GM12878 (cell line): ENCODE measurements around the gene RARRES2. TPM values are rescaled to one million over a fixed set of nuclear protein-coding genes. Genes with fewer than 3 reads are reported as not detected.
A peak's percentile ranks its signal among the peaks of the same experiment; 100 is the strongest.

ENCODE experiments used
- ATAC-seq: fragments of 200-7000 bp; cut with Tn5 transposase; 3 replicates; pipeline ENCODE4 v1.9.1; 2020; ENCODE audit warnings: mild to moderate bottlenecking, moderate library complexity
- BruUV-seq: library from RNA; stranded (reverse); fragments of 400-500 nt; replicated peaks from 2 replicates; lab custom pipeline; 2021; lab: Mats Ljungman, UMichigan
- CTCF ChIA-PET: fragments of 300-600 bp; sonication (Branson Sonifier 250); formaldehyde crosslinking; extraction: SDS; loops from one replicate; lab custom pipeline; 2021; ENCODE audit warnings: inconsistent platforms; lab: Yijun Ruan, JAX
- POLR2A ChIA-PET: fragments of 350-600 bp; formaldehyde crosslinking; extraction: SDS; loops from one replicate; lab custom pipeline; 2021; ENCODE audit warnings: inconsistent platforms; lab: Charles Lee
- RAD21 ChIA-PET: fragments of 300-600 bp; sonication (Branson Sonifier 250); formaldehyde crosslinking; loops from one replicate; lab custom pipeline; 2023; ENCODE audit warnings: antibody characterized with exemption; ENCODE audit not compliant: unreplicated experiment; lab: Charles Lee
- SMC1A ChIA-PET: fragments of 300-600 bp; sonication (Branson Sonifier 250); formaldehyde crosslinking; loops from one replicate; lab custom pipeline; 2023; ENCODE audit not compliant: unreplicated experiment, uncharacterized antibody; lab: Charles Lee
- DNase-seq: peaks from one replicate; pipeline ENCODE4 v3.0.0-alpha.2; 2011; ENCODE audit warnings: low read depth, low spot score
- FAIRE-seq: peaks from 3 replicates; lab custom pipeline; 2011; peaks lifted over from hg19 to GRCh38; lab: Jason Lieb, UNC
- H2AFZ ChIP-seq: 2 replicates; pipeline ENCODE4 v1.6.0; 2011; ENCODE audit warnings: low read depth, low read length, control low read depth; ENCODE audit not compliant: control insufficient read depth
- H3K27ac ChIP-seq: 2 replicates; pipeline ENCODE4 v1.5.1; 2011; ENCODE audit warnings: control low read depth; ENCODE audit not compliant: control insufficient read depth, insufficient read depth
- H3K27me3 ChIP-seq, 2 experiments: replicated peaks in 1 of 2; 2 replicates each; pipeline versions ENCODE4 v1.6.0 to v1.6.1; 2011; ENCODE audit warnings: low read length in 1 of 2; ENCODE audit not compliant: control insufficient read depth in 2 of 2, insufficient read depth in 2 of 2
- H3K36me3 ChIP-seq, 2 experiments: 2 replicates each; pipeline ENCODE4 v1.5.1; 2011; ENCODE audit warnings: low read length in 1 of 2; ENCODE audit not compliant: control insufficient read depth in 2 of 2, insufficient read depth in 2 of 2
- H3K4me1 ChIP-seq: 2 replicates; pipeline ENCODE4 v1.6.1; 2011; ENCODE audit warnings: mild to moderate bottlenecking, low read length, moderate library complexity, mixed read lengths; ENCODE audit not compliant: control insufficient read depth, insufficient read depth
- H3K4me2 ChIP-seq: 2 replicates; pipeline ENCODE4 v1.6.0; 2011; ENCODE audit warnings: control low read depth; ENCODE audit not compliant: control insufficient read depth, insufficient read depth
- H3K4me3 ChIP-seq: fragments of 200-600 bp; sonication (generic); 2 replicates; pipeline ENCODE4 v1.5.1; 2016
- H3K79me2 ChIP-seq: 2 replicates; pipeline ENCODE4 v1.6.0; 2011; ENCODE audit warnings: low read length; ENCODE audit not compliant: control insufficient read depth, insufficient read depth
- H3K9ac ChIP-seq: 2 replicates; pipeline ENCODE4 v1.8.0; 2011; ENCODE audit warnings: low read length, control low read depth, mixed read lengths; ENCODE audit not compliant: control insufficient read depth, insufficient read depth
- H3K9me3 ChIP-seq: replicated peaks from 3 replicates; pipeline ENCODE4 v1.5.1; 2011; ENCODE audit warnings: mild to moderate bottlenecking, low read length; ENCODE audit not compliant: control insufficient read depth, insufficient read depth
- H4K20me1 ChIP-seq: 2 replicates; pipeline ENCODE4 v1.6.0; 2011; ENCODE audit not compliant: control insufficient read depth, insufficient read depth
- CBFB ChIP-seq: IDR thresholded peaks from 2 replicates; pipeline ENCODE4 v1.6.1; 2016; ENCODE audit warnings: antibody characterized with exemption, low read depth
- EZH2 ChIP-seq: IDR thresholded peaks from 2 replicates; pipeline ENCODE4 v1.6.1; 2012; ENCODE audit warnings: low read depth, mild to moderate bottlenecking, control low read depth, inconsistent platforms, low read length, borderline replicate concordance; ENCODE audit not compliant: control insufficient read depth
- MXI1 ChIP-seq: fragments of 150-350 bp; IDR thresholded peaks from 2 replicates; pipeline ENCODE4 v1.6.1; 2011; ENCODE audit warnings: low read depth, mild to moderate bottlenecking, inconsistent platforms, low read length, improper control_type of control experiment
- POLR2AphosphoS2 ChIP-seq: IDR thresholded peaks from 2 replicates; pipeline ENCODE4 v1.6.1; 2011; ENCODE audit warnings: low read depth, mild to moderate bottlenecking, low read length, improper control_type of control experiment, moderate library complexity
- RAD21 ChIP-seq: IDR thresholded peaks from 2 replicates; pipeline ENCODE4 v1.6.1; 2011; ENCODE audit warnings: mild to moderate bottlenecking, low read depth, low read length, moderate library complexity; ENCODE audit not compliant: insufficient read depth
- RELA ChIP-seq: fragments of 450-650 bp; IDR thresholded peaks from 2 replicates; pipeline ENCODE4 v1.8.0; 2014; ENCODE audit warnings: borderline replicate concordance; ENCODE audit not compliant: partially characterized antibody
- SIN3A ChIP-seq: IDR thresholded peaks from 2 replicates; pipeline ENCODE4 v1.6.1; 2012; ENCODE audit warnings: low read depth, low read length, improper control_type of control experiment
- ZSCAN29 ChIP-seq: fragments of 450-650 bp; IDR thresholded peaks from 2 replicates; pipeline ENCODE4 v1.6.1; 2017; ENCODE audit warnings: mild to moderate bottlenecking, moderate library complexity
- WGBS: methylation state at CpG from one replicate; pipeline ENCODE4 v1.1.6; 2016; ENCODE audit warnings: low lambda C conversion rate; ENCODE audit not compliant: insufficient replicate concordance, insufficient coverage; ENCODE audit errors: missing lambda C conversion rate; 5-methylcytosine and 5-hydroxymethylcytosine counted together
- in situ Hi-C: fragments of 300-500 bp; cut with MboI; formaldehyde crosslinking; loops from 9 replicates; pipeline ENCODE4 v1.14.3; 2018; ENCODE audit warnings: mixed read lengths
- intact Hi-C: fragments of 100-400 bp; cut with micrococcal nuclease; formaldehyde crosslinking; loops from one replicate; pipeline ENCODE4 v1.14.2; 2022; ENCODE audit not compliant: unreplicated experiment
- polyA plus RNA-seq, 11 experiments: library from polyadenylated mRNA; depleted of rRNA in 4 of 11; unstranded in 6 of 11; stranded (reverse) in 5 of 11; fragments of >200 nt; fragmentation: Nextera tagmentation in 4 of 11; fragmentation: Illumina TruSeq in 1 of 11; extraction: Ambion mirVana in 4 of 11; extraction: Trizol in 1 of 11; gene quantifications; 1 replicate in 1 of 11; 2 replicates in 10 of 11; pipeline versions ENCODE4 v1.2.1 to v1.2.3, GENCODE V29; 2011 to 2016; ENCODE audit warnings: inconsistent platforms in 2 of 11, missing spikeins in 2 of 11, low read depth in 1 of 11
- total RNA-seq, 4 experiments: library from RNA; depleted of rRNA in 3 of 4; stranded (reverse); fragments of >200 nt in 3 of 4; fragmentation: Illumina TruSeq in 1 of 4; extraction: Trizol in 1 of 4; gene quantifications; 2 replicates each; pipeline versions ENCODE4 v1.2.1 to v1.2.3, GENCODE V29; 2013 to 2021
- TF ChIP-seq, protein P1 (sequence below): fragments of 450-650 bp; IDR thresholded peaks from 2 replicates; pipeline ENCODE4 v1.6.1; 2018; ENCODE audit warnings: mild to moderate bottlenecking, low read depth, moderate library complexity; ENCODE audit not compliant: partially characterized antibody

The RARRES2 gene
- total and polyA plus RNA-seq, 10 of the 15 experiments (the other 5 are each of a cell fraction or from before 2014, with no cell fraction given) = 0.13 to 2.2 (median 0.40) TPM; not detected in 3

DNA sequence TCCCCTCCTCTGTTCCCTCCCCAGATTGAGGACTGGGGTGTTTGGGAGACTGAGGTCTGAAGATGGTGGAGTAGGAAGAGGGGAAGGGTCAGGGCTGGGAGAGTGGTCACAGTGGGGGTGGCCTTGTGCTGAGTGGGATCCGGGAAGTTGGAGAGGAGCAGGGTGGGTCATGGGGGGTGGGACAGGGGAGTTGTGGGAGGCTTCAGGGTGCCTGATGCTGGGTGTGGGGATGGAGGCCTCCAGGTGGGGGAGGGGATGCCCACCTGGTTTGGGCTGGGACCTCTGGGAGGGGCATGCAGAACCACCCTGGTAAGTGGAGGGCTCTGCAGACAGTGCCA, 40.3 kb upstream of the RARRES2 start:
- no peaks in the 10 kb centered on the region for H3K27me3 ChIP-seq
- FAIRE-seq (no peak), ATAC-seq (no peak), DNase-seq (no peak)
- H4K20me1 ChIP-seq = no peaks in the 10 kb centered on the region; the same call in 1 of the 2 replicates
- in situ Hi-C loops = no loop called here
- peaks cover 0 to 3% of the 10 kb centered on the region in 2 experiments; a peak in 3 of 4 replicates for H3K36me3 ChIP-seq
- H3K4me2 ChIP-seq = peak overlapping the region; percentile 82
- BruUV-seq = no TSS peak
- ChIA-PET RAD21 (no interaction called here), SMC1A (interaction anchor here (2.6 to 4.7 kb wide), 2 partner anchors 20 to 25 kb away, joined by 12 to 37 read pairs; a partner anchor contains a TSS), POLR2A (interaction anchor here (1.0 kb wide), 1 partner anchor 11 kb away, joined by 5 read pairs; no protein-coding TSS in a partner anchor), CTCF (no interaction called here)
- H2AFZ ChIP-seq = no peak overlapping the region
- H3K4me3 ChIP-seq = peak overlapping the region; percentile 50; the same call in 1 of the 2 replicates
- no CpG with 5 or more reads among the region's 1 CpG for WGBS
- no peaks in the 10 kb centered on the region for H3K9me3 ChIP-seq
- intact Hi-C loops = loop anchor here (2.0 kb wide), 1 partner anchor 19 kb away; no protein-coding TSS in a partner anchor
- H3K9ac ChIP-seq = no peak overlapping the region; the same call in 1 of the 2 replicates
- H3K27ac ChIP-seq = peak overlapping the region; percentile 66
- peaks cover 58% of the 10 kb centered on the region for H3K79me2 ChIP-seq
- H3K4me1 ChIP-seq = peaks cover 64% of the 10 kb centered on the region
- no peak for TF ChIP-seq MXI1
- no peak for TF ChIP-seq SIN3A
- no peak for TF ChIP-seq EZH2
- no peak for TF ChIP-seq ZSCAN29
- no peak for TF ChIP-seq RAD21
- TF ChIP-seq, protein P1, sequence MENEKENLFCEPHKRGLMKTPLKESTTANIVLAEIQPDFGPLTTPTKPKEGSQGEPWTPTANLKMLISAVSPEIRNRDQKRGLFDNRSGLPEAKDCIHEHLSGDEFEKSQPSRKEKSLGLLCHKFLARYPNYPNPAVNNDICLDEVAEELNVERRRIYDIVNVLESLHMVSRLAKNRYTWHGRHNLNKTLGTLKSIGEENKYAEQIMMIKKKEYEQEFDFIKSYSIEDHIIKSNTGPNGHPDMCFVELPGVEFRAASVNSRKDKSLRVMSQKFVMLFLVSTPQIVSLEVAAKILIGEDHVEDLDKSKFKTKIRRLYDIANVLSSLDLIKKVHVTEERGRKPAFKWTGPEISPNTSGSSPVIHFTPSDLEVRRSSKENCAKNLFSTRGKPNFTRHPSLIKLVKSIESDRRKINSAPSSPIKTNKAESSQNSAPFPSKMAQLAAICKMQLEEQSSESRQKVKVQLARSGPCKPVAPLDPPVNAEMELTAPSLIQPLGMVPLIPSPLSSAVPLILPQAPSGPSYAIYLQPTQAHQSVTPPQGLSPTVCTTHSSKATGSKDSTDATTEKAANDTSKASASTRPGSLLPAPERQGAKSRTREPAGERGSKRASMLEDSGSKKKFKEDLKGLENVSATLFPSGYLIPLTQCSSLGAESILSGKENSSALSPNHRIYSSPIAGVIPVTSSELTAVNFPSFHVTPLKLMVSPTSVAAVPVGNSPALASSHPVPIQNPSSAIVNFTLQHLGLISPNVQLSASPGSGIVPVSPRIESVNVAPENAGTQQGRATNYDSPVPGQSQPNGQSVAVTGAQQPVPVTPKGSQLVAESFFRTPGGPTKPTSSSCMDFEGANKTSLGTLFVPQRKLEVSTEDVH = no peak
- no peak for TF ChIP-seq POLR2AphosphoS2
- TF ChIP-seq RELA = no peak
- no peak for TF ChIP-seq CBFB
- TF ChIP-seq, all 136 proteins: peak for 0
